HepG2 (cell line): ENCODE data around the gene FBLIM1. TPM values are rescaled to one million over a fixed set of nuclear protein-coding genes. Genes with fewer than 3 reads are reported as not detected.
A peak's percentile ranks its signal among the peaks of the same experiment; 100 is the strongest.

Experiments
- AGO2 ChIP-seq: fragments of 200-400 bp; formaldehyde crosslinking; optimal IDR thresholded peaks from 2 replicates; pipeline ENCODE3; 2017; ENCODE audit warnings: mild to moderate bottlenecking, low read depth, low read length, moderate library complexity
- KAT8 ChIP-seq: IDR thresholded peaks from 2 replicates; pipeline ENCODE4 v1.6.1; 2016; ENCODE audit warnings: missing genetic modification reagents, missing compliant biosample characterization
- MATR3 ChIP-seq: sonication (generic); formaldehyde crosslinking; IDR thresholded peaks from 2 replicates; pipeline ENCODE4 v1.4.0; 2020; ENCODE audit warnings: missing genetic modification reagents
- MED1 ChIP-seq: sonication (generic); formaldehyde crosslinking; IDR thresholded peaks from 2 replicates; pipeline ENCODE4 v1.4.0; 2020; ENCODE audit warnings: missing genetic modification reagents
- NCOA5 ChIP-seq: sonication (generic); formaldehyde crosslinking; IDR thresholded peaks from 2 replicates; pipeline ENCODE4 v1.4.0; 2020; ENCODE audit warnings: missing genetic modification reagents
- ZFP36L1 ChIP-seq: sonication (generic); formaldehyde crosslinking; IDR thresholded peaks from 2 replicates; pipeline ENCODE4 v1.8.0; 2022; ENCODE audit warnings: mild to moderate bottlenecking, missing genetic modification reagents, moderate library complexity
- ZNF431 ChIP-seq: sonication (generic); formaldehyde crosslinking; IDR thresholded peaks from 2 replicates; pipeline ENCODE4 v1.9.0; 2022; ENCODE audit warnings: missing genetic modification reagents, low read depth, mild to moderate bottlenecking, borderline replicate concordance
- ZNF746 ChIP-seq: sonication (generic); formaldehyde crosslinking; IDR thresholded peaks from 2 replicates; pipeline ENCODE4 v1.8.0; 2022; ENCODE audit warnings: mild to moderate bottlenecking, missing genetic modification reagents
- polyA plus RNA-seq, 8 experiments: library from polyadenylated mRNA; depleted of rRNA in 3 of 8; stranded (reverse) in 7 of 8; unstranded in 1 of 8; fragments of >200 nt; fragmentation: Illumina TruSeq in 4 of 8; extraction: Trizol in 4 of 8; gene quantifications; 2 replicates each; pipeline versions ENCODE4 v1.2.1 to v1.2.3, GENCODE V29; 2011 to 2016; ENCODE audit warnings: low read depth in 4 of 8, missing spikeins in 1 of 8, mixed read lengths in 1 of 8; ENCODE audit not compliant: insufficient read depth in 1 of 8
- total RNA-seq, 5 experiments: library from RNA; depleted of rRNA; stranded (reverse); fragments of >200 nt; fragmentation: Illumina TruSeq; extraction: Trizol; gene quantifications; 2 replicates each; pipeline ENCODE4 v1.2.3, GENCODE V29; 2016; ENCODE audit warnings: low read depth in 1 of 5
- TF ChIP-seq, protein P1 (sequence below), 2 experiments: sonication (generic) in 1 of 2; formaldehyde crosslinking in 1 of 2; IDR thresholded peaks; 2 replicates each; pipeline versions ENCODE4 v1.4.0 to v1.6.1; 2016 to 2020; ENCODE audit warnings: borderline replicate concordance in 1 of 2, low read depth in 1 of 2, mild to moderate bottlenecking in 1 of 2, missing genetic modification reagents in 1 of 2
- TF ChIP-seq, protein P2 (sequence below): sonication (generic); formaldehyde crosslinking; IDR thresholded peaks from 2 replicates; pipeline ENCODE4 v1.8.0; 2022; ENCODE audit warnings: missing genetic modification reagents, mild to moderate bottlenecking, moderate library complexity, borderline replicate concordance
- TF ChIP-seq, protein P3 (sequence below), 2 experiments: sonication (generic) in 1 of 2; formaldehyde crosslinking in 1 of 2; IDR thresholded peaks; 2 replicates each; pipeline versions ENCODE4 v1.4.0 to v1.6.1; 2018 to 2020; ENCODE audit warnings: missing genetic modification reagents in 2 of 2, borderline replicate concordance in 1 of 2, low read depth in 1 of 2, mild to moderate bottlenecking in 1 of 2, missing biosample characterization in 1 of 2
- TF ChIP-seq, protein P4 (sequence below): IDR thresholded peaks from 2 replicates; pipeline ENCODE4 v1.6.1; 2016; ENCODE audit warnings: low read depth
- TF ChIP-seq, protein P5 (sequence below): sonication (generic); formaldehyde crosslinking; IDR thresholded peaks from 2 replicates; pipeline ENCODE4 v1.5.0; 2020; ENCODE audit warnings: missing genetic modification reagents
- TF ChIP-seq, protein P6 (sequence below): sonication (generic); formaldehyde crosslinking; IDR thresholded peaks from 2 replicates; pipeline ENCODE4 v1.4.0; 2020; ENCODE audit warnings: missing genetic modification reagents

Gene FBLIM1
- total and polyA plus RNA-seq, 2 of the 13 experiments (the other 11 are each of a cell fraction or from before 2014, with no cell fraction given): 10.6 to 23.0 TPM

DNA sequence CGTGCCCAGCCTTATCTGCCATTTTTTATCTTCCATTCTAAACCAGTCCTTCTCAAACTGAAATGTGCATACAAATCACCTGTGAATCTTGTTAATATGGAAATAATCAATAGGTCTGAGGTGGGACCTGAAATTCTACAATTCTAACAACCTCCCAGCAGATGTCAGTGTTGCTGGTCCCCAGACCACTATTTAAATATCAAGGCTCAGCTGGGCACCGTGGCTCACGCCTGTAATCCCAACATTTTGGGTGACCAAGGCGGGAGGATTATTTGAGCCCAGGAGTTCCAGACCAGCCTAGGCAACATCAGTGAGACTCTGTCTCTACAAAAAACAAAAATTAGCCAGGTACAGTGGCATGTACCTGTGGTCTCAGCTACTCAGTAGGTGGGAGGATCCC, 44.8 kb downstream of the FBLIM1 start (continued):
- TF ChIP-seq, protein P1, sequence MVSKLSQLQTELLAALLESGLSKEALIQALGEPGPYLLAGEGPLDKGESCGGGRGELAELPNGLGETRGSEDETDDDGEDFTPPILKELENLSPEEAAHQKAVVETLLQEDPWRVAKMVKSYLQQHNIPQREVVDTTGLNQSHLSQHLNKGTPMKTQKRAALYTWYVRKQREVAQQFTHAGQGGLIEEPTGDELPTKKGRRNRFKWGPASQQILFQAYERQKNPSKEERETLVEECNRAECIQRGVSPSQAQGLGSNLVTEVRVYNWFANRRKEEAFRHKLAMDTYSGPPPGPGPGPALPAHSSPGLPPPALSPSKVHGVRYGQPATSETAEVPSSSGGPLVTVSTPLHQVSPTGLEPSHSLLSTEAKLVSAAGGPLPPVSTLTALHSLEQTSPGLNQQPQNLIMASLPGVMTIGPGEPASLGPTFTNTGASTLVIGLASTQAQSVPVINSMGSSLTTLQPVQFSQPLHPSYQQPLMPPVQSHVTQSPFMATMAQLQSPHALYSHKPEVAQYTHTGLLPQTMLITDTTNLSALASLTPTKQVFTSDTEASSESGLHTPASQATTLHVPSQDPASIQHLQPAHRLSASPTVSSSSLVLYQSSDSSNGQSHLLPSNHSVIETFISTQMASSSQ (IDR thresholded peaks at IDR 0.05; ENCODE audit: low read depth): no peak
- TF ChIP-seq, protein P1 (CRISPR knock-in tag; IDR thresholded peaks at IDR 0.05; ENCODE audit: borderline replicate concordance): no peak
- TF ChIP-seq ZNF431: no peak
- TF ChIP-seq MED1: no peak
- TF ChIP-seq, protein P2, sequence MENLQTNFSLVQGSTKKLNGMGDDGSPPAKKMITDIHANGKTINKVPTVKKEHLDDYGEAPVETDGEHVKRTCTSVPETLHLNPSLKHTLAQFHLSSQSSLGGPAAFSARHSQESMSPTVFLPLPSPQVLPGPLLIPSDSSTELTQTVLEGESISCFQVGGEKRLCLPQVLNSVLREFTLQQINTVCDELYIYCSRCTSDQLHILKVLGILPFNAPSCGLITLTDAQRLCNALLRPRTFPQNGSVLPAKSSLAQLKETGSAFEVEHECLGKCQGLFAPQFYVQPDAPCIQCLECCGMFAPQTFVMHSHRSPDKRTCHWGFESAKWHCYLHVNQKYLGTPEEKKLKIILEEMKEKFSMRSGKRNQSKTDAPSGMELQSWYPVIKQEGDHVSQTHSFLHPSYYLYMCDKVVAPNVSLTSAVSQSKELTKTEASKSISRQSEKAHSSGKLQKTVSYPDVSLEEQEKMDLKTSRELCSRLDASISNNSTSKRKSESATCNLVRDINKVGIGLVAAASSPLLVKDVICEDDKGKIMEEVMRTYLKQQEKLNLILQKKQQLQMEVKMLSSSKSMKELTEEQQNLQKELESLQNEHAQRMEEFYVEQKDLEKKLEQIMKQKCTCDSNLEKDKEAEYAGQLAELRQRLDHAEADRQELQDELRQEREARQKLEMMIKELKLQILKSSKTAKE (CRISPR knock-in tag): no peak
- TF ChIP-seq KAT8: no peak
- TF ChIP-seq ZNF746 (CRISPR knock-in tag): no peak
- TF ChIP-seq, protein P3, sequence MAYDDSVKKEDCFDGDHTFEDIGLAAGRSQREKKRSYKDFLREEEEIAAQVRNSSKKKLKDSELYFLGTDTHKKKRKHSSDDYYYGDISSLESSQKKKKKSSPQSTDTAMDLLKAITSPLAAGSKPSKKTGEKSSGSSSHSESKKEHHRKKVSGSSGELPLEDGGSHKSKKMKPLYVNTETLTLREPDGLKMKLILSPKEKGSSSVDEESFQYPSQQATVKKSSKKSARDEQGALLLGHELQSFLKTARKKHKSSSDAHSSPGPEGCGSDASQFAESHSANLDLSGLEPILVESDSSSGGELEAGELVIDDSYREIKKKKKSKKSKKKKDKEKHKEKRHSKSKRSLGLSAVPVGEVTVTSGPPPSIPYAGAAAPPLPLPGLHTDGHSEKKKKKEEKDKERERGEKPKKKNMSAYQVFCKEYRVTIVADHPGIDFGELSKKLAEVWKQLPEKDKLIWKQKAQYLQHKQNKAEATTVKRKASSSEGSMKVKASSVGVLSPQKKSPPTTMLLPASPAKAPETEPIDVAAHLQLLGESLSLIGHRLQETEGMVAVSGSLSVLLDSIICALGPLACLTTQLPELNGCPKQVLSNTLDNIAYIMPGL (CRISPR knock-in tag; IDR thresholded peaks at IDR 0.05; ENCODE audit: borderline replicate concordance in 1 of 2, low read depth in 1 of 2): peak in 1 of 2 experiments; percentile 35; a peak in 1 of 4 replicates
- TF ChIP-seq, protein P4, sequence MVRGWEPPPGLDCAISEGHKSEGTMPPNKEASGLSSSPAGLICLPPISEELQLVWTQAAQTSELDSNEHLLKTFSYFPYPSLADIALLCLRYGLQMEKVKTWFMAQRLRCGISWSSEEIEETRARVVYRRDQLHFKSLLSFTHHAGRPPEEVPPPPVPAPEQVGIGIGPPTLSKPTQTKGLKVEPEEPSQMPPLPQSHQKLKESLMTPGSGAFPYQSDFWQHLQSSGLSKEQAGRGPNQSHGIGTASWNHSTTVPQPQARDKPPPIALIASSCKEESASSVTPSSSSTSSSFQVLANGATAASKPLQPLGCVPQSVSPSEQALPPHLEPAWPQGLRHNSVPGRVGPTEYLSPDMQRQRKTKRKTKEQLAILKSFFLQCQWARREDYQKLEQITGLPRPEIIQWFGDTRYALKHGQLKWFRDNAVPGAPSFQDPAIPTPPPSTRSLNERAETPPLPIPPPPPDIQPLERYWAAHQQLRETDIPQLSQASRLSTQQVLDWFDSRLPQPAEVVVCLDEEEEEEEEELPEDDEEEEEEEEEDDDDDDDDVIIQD: no peak
- TF ChIP-seq, protein P5, sequence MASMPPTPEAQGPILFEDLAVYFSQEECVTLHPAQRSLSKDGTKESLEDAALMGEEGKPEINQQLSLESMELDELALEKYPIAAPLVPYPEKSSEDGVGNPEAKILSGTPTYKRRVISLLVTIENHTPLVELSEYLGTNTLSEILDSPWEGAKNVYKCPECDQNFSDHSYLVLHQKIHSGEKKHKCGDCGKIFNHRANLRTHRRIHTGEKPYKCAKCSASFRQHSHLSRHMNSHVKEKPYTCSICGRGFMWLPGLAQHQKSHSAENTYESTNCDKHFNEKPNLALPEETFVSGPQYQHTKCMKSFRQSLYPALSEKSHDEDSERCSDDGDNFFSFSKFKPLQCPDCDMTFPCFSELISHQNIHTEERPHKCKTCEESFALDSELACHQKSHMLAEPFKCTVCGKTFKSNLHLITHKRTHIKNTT (CRISPR knock-in tag): no peak
- no peak for TF ChIP-seq AGO2
- TF ChIP-seq MATR3: no peak
- TF ChIP-seq, protein P6, sequence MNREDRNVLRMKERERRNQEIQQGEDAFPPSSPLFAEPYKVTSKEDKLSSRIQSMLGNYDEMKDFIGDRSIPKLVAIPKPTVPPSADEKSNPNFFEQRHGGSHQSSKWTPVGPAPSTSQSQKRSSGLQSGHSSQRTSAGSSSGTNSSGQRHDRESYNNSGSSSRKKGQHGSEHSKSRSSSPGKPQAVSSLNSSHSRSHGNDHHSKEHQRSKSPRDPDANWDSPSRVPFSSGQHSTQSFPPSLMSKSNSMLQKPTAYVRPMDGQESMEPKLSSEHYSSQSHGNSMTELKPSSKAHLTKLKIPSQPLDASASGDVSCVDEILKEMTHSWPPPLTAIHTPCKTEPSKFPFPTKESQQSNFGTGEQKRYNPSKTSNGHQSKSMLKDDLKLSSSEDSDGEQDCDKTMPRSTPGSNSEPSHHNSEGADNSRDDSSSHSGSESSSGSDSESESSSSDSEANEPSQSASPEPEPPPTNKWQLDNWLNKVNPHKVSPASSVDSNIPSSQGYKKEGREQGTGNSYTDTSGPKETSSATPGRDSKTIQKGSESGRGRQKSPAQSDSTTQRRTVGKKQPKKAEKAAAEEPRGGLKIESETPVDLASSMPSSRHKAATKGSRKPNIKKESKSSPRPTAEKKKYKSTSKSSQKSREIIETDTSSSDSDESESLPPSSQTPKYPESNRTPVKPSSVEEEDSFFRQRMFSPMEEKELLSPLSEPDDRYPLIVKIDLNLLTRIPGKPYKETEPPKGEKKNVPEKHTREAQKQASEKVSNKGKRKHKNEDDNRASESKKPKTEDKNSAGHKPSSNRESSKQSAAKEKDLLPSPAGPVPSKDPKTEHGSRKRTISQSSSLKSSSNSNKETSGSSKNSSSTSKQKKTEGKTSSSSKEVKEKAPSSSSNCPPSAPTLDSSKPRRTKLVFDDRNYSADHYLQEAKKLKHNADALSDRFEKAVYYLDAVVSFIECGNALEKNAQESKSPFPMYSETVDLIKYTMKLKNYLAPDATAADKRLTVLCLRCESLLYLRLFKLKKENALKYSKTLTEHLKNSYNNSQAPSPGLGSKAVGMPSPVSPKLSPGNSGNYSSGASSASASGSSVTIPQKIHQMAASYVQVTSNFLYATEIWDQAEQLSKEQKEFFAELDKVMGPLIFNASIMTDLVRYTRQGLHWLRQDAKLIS: no peak
- TF ChIP-seq NCOA5 (CRISPR knock-in tag): no peak
- TF ChIP-seq ZFP36L1: no peak
